Dermis blood vessel endothelial cell (primary cell): ENCODE measurements around the gene RFT1. TPM values are rescaled to one million over a fixed set of nuclear protein-coding genes. Genes with fewer than 3 reads are reported as not detected.

Source experiments
- DNase-seq: peaks from one replicate; pipeline ENCODE4 v3.0.0; 2010
- total RNA-seq: library from RNA; depleted of rRNA; stranded (reverse); fragments of >200 nt; gene quantifications from 2 replicates; pipeline ENCODE4 v1.2.3, GENCODE V29; 2014

RFT1 gene
- total RNA-seq, 1 donor from 2014 or later: 25.5 TPM

DNA sequence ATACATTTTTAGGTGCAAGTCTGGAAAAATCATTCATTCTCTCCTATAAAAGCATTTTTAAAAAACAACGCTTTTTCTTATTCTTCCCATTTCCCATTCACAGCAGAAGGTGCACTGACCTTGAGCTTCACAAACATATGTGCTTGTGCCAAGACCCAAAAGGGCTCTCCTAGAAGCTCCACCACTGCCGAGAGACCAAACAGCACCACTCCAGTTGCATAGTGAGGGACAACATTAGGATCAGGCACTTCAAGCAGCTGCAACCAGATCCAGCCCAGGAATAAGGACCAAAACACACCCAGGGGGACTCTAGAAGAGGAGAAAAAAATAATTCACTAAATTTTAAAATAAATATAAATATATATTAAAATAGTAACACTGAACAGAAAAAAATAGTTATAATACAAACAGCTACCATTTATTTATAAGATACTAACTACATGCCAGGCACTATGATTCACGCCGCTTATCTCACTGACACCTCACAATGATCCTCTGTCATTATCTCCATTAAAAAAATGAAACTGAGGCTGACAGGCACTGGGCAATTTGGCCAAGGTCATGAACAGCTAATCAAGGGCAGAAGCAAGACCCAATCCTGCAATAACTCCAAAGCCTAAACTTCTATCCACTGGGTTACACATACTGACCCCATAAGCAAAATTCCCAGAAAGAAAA, 7.8 kb downstream of the RFT1 start:
- DNase-seq: no peak

DNA sequence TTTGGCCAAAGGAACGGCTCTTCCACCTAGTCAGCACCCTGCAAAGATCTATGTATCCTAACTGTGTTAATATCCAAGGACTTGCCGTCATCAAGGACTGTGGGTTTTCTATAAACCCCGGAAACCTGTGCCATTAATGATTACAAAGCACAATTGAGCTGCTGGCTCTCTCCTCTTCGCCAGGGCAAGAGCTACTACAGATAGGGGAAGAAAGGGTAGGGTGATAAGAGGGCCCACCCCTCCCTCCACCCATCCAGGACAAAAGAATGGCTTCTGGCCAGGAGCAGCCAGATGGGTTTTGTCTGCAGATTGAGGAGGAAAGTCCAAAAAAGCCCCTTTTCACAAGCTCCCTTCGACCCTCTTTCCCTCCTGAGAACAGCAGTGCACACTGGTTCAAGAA, 9.9 kb downstream of the RFT1 start:
- no peak for DNase-seq

DNA sequence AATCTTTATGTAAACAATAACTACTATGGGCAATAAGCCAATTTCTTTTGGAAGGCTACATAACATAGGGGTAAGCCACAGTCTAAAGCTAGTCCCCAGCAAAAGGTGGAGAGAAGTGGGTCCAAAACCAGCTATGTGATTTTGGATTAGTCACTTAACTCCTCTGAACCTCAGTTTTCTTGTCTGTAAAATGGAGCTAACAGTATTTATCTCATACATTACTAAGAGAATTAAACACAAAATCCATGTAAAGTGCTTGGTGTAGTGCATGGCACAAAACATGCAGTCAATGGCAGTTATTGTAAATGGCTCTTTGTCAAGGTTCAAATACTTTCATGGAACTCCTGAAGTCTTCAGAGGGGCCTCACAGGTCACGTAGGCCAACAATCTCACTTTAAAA, 13.3 kb downstream of the RFT1 start:
- DNase-seq: no peak

DNA sequence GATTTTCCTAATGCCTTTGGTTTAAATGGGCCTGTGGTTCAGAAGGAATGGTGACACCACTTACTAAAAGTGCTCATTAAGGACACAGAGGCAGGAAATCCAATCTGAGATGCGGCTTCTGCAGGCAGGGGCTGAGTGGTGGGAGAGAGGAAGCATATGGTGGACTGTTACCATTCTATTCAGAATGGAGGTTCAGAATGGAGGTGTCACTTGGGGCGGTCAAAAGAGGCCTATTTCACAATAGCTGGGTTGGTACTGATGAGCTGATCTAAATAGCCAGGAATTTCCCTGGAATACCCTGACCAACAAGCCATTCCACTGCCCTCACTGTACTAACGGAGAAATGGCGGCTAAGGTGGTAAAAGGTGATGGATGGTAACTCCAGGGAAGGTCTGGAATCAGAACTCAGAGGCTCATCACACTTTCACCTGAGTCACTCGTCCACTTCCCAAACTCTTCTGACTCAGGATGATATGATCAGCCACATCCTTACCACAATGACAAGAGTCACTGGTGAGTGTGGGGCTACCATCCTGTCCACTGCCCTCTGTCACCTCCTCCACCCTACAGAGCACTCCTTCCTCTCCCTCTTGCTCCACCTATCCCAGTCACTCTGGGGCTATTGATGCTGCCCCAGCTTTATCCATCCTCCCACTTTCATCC, 15.7 kb downstream of the RFT1 start:
- peak; percentile 10 for DNase-seq

DNA sequence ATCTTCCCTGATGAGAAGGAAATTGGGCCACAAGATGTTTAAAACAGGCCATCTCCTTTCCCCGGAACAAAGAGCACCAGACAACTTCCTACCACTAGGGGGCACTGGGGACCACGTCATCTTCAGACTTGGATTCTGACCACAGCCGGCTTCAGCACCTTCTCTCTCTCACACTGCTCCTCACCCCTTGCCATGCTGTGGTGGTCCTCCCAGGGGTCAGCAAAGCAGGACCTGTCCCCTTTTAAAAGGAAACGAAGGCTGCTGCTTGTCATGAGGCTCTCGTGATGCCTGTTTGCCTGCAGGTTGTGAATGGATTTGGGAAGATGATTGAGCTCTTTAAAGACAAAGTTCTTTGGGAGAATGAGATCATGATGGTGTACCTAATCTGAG, 16.2 kb downstream of the RFT1 start:
- peak; percentile 89 for DNase-seq

DNA sequence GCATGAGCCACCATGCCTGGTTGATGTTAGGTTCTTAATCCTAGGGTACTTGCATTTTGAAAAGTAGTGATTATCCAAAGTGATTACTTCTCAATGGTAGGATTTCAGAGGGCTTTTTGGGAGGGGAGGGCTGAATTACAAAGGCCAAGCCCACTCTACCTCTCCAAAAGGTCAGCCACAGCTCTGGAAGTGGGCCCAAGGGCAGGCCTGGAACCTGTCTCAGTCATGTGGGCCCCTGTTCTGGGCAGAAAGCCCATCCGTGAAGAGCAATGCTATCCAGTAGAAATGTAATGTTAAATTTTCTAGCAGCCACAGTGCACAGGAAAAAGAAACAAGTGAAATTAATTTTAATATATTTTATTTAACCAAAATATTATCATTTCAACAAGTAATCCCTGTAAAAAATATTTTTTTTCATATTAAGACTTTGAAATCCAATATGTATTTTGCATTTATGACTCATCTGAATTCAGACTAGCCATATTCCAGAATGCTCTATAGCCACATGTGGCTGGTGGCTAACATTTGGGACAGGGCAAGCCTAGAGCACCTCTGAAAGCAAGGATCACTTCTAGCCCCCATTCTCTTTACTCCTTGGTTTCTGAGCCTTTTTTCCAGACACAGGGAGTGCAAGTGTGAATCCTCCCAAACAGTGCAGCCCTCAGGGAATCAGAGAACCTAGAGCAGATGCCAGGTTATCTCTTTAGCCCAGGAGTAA, 16.8 kb downstream of the RFT1 start:
- no peak for DNase-seq

DNA sequence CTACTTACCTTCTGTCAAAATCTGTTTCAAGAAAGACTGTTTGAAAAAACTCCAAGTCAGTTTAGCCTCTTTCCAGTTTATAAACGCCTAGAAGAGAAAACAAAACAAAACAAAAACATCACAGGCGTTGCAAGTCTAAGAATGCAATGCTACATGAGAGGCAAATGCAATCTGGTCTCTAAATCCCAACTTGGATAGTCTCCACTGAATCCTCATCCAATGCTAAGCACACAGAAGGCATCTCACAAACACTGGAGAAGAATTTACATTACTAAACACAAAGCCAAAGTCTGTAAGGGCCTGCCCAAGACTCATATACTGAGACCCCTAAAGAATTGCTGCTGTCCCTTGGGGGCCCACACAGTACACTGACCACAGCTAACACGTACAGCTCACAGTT, 18.4 kb downstream of the RFT1 start:
- DNase-seq: no peak

DNA sequence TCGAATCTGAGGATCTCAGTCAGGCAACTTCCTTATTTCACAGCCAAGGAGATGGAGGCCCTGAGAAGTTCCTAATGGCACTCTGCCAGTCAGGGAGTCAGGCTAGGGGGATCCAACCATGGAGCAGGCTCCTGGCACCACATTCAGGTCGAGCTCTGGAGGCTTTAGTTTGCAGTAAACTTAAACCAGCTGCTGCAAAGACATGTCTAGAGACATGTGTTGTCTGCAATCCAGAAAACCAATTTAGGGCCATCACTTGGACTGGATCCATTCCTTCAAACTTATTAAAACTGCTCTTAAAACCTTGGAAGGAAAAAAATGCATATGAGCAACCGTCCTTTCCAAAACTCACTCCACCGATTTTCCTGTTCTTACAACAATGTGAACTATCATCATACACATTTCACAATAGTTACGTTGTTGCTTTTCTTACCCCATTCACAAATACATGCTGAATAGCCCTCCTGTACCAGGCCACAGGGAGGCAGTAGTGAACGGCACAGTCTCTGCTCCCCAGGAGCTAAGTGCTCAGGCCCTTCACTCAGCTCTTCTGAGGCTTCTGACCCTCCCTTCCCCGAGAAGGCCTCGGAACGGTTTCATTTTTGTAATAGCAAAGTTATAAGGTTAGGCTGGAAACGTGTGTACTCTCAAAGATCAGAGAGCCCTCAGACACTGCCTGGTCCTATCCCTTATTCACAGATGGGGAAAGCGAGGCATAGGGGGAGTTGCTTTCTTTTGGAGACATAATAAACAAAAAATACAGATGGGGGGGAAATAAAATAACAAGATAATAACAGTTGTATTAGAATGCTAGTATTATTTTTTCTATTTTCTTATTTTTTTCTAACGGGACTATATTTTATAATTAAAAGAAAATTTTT, 20.1 kb downstream of the RFT1 start:
- peak; percentile 53 for DNase-seq

DNA sequence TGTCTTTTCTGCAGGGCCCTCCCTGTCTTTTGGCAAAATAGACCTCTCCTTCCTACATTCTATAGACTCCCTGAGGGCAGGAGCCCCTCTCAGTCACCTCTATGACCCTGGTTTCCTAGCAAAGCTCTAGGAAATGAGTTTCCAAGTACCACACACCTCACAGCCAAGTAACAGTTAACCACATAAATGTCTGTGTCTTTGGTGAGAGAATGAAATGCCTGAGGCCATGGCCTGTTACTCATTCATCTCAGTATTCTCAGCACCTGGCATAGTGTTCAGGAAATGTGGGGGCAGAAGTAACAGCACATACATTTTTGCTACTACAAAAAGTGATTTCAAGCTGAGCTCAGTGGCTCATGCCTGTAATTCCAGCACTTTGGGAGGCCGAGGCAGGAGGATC, 21.0 kb downstream of the RFT1 start:
- peak; percentile 58 for DNase-seq

DNA sequence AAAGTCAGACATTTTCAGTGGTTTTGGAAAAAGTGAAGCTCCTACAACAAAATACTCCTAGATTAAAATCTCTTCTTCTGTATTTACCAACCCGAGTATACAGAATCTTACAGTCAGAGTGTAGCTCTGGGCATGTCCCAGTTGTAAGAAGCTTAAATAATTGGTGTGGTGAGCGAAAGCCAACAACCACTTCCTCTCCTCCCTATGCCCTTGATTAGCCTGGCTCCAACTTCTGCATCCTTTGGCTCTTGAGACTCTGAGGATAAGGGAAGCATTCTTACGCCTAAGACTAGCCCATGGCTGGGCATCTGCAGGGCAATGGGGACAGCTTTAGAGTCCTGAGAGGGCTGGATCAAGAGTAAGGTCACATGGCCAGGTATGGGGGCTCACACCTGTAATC, 25.5 kb downstream of the RFT1 start:
- DNase-seq: no peak

DNA sequence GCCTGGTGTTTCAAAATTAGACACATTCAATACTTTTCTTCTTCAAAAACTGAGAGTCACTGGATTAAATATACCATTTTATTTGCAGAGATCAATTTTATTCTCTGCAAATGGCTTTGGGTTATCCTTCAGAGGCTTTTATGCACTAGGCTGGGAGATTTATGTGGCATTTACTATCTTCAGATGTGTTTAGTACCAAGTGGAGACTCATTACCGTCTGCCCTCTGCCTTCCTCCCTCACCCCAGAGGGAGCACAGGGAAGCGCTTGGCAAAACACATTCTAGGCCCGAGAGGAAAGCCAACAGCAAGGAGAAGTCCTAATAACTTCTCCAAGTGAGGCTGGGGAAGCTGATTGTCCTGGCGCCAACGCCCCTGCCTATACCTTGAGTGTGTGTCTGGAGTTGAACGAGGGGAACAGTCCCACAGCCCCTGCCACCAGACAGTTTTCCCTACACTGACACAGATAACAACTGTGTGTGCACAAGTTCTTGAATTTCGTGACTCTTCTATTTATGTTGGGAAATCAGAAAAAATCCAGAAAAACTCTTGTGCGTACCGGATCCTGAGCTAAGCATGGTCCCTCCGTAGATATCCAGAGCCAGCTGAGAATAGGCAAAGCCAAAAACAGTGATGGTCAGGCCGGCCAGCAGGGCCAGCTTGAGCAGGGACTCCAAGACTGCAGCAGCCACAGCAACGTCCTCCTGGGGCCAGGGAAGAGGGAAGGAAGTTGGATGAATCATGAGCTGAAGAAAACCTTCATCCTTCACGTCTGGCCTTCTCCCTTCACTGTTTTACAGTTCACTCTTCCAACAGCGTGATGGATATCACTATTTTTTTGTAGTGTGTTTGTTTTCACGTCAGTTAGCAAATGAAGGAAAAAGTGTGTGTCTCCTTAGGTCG, 26.6 kb downstream of the RFT1 start:
- DNase-seq: peak; percentile 56

DNA sequence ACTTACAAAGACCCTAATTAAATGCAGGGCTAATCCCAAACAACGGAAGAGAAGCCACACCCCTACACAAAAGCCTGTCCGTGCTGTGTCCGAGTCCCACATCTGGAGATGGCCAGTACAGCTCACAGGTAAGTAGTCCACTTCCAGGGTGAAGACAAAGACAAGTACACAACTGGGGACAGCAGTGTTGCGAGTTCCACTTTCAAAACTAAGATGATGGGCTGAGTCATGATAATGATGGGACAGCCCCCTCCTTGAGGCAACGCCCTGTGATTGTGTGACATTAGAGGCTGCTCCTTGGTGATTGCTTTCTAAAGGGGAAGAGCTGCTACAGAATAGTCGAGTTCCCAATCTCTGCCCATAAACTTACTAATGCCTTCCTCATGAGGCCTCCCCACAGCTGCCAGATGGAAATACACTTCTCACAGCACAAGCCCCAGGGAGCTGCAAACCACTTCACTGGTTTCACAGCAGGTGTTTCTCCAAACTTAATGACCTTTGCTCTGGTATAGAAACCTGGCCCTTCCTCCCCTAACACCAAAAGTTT, 27.6 kb downstream of the RFT1 start:
- DNase-seq: no peak

DNA sequence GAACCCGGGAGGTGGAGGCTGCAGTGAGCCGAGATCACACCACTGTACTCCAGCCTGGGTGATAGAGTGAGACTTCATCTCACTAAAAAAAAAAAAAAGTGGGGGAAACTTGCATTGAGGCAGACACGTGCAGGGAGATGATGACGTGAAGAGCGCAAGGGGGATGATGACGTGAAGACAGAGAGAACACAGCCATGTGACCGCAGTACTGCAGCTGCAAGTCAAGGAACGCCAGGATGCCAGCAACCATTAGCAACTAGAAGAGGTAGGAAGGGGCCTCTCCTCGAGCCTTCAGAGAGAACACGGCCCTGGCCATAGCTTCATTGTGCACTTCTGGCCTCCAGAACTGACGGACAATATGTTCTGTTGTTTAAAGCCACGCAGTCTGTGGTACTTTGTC, 28.3 kb downstream of the RFT1 start:
- DNase-seq: no peak

DNA sequence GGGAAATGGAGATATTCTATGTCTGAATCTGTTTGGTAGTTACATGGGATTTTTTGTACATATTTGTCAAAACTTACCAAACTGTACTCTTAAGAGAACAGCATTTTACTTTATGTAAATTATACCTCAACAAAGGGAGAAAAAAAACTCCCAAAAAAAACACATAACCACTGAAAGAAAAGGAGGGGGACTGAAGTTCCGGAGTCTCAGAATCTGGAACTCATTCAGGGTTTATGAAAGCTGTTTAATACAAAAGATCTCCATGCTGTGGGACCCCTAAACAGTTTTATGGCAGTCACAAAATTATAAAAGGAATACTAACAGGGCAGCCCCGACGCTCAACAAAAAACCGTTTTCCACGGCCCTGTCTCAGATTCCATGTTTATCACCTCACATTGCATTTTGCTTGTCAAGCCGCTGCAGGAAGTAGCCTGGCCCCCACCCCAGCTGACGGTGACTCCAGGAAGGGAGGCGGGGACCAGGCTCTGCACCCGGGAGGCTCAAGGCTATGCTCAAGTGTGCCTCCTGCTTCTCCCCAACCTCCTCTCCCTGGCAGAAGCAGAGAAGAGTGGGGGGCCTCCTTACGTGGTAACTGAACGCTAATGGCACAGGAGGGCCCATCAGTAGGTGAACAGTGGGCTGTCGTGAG, 29.3 kb downstream of the RFT1 start:
- no peak for DNase-seq

DNA sequence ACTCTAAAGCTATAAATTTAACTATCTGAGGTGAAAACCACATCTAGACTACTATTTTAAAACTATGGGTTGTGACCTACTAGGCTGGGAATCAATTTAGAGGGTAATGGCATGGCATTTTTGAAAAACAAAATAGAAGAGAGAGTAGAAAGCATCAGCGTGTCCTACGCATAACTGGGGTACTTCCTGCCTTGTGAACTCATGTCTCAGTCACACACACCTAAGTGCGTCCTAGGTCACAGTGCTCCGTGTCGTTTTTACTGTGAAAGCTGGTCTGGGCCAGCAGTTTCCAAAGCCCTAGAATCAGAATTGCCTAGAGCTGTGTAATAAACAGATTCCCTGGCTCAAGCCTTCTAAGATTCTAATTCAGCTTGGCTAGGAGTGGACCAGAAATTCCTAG, 32.3 kb downstream of the RFT1 start:
- DNase-seq: no peak

DNA sequence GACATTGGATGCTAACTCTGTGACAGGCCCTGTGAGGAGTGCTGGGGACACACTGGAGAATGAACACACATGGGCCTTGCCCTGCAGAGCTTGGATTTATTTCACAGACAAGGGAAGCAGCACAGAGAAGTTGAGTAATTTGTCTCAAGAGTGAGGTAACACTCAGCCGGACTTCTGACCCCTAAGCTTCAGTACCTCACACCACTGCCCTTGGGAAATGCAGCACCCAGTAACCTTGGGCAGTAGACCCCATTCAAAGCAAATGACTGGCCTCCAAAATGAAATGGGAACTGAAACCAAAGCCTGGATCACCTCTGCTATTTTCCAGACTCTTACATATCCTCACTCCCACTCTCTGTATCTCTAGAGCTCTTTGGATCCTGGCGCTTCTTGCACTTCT, 37.3 kb downstream of the RFT1 start:
- DNase-seq: no peak

DNA sequence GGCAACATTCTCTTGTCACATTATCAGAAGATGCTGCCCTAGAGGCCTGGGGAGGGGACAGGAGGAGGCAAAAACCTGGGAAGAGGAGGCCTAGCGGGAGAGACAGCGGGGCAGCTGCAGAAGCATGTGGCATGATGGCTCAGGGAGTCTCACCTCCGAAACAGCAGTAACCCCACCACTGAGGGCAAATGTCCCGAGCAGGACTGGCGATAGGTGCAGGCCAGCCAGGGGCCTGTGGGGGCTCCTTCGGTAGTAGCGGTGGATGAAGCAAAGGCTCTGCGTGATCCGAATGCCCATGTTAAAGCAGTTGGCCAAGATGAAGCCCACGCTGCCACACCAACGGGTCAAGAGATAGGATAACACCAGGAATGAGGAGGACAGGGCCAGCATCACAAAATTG, 38.0 kb downstream of the RFT1 start:
- DNase-seq: no peak

DNA sequence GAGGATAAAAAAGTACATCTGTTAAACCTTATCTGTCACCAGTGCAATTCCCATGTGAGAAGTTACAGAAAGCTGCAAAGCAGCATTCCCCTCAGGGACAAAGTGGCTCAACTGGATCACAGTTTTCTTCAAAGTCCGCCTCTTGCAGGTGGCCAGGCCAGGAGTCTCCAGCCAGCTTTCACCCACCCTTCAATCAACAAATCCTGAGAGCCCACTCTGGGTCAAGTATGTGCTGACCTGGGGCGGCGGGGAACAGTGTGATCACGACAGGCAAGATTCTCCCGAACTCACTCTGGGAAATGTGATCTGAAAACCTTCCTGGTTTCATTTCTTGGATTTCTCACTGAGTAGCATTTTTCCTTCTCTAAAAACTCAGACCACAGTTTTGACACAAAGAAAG, 39.2 kb downstream of the RFT1 start:
- DNase-seq: no peak

DNA sequence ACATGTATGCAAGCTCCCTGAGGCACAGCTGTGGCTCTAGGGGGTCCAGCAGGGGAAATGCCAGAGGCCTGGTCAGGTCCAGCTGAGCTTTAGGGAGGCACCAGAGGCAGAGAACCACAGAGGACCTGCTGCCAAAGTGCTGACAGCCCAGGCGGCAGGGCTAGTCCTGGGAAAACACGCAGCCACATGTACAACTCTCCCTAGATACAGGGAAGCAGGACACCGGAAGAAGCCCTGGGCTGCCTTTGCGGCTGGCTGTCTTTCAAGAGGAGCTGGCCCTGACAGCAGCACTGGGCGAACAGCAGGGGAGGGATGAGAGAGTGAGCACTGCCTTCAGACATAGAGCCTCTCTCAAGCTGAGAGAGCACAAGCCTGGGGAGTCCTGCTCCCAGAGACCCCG, 40.7 kb downstream of the RFT1 start:
- DNase-seq: no peak

DNA sequence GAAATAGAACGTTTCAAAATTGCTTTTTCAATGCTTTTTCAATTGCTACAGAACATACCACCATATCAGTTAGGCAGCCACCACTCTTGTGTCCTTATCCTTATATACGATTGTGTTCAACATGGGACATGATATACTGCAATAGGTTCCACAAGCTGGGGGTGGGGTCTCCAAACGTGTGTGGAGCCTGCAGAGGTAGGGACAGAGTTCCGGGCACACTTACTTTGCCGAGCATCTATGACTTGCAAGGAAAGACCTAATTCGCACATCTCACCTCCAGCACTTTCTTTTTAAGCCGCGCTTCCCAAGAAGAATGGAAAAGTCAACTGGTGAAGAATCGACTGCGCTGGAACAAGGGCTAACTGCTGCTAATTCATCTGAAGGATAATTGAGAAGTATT, 44.8 kb downstream of the RFT1 start:
- no peak for DNase-seq

DNA sequence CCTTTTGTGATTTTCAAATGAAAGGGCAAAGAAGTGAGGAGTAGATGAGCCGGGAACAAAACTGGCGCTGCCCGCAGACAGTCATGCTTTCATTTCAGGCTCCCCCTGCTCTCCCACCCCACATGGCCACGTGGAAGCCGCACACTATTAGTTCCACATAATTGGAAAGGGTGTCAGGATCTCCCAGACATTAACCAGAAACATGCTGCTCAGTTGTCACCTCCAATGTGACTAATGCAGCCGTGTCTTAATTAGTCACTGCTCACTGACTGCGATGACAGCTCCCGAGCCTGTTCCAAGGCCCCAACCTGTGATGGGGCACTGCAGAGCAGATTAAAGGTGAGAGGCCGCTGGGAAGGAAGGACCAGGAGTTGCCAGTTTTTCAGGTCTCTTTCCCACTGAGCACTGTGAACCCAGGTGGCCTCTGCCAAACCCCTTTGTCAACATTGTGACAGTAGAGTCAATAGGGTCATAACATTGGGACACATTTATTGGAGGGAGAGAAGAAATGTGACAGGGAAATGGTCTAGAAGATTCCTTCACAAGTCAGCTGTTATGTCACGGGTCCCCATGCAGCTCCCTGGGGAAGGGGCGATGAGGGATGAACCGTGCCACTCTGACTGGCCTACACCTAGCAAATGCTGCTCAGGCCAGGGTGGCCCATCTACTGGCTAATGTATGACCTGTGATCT, 45.8 kb downstream of the RFT1 start:
- no peak for DNase-seq
